DND-41 (cell line): ENCODE data around the gene IL36B.

Experiments
- ATAC-seq: fragments of 200-7000 bp; cut with Tn5 transposase; 3 replicates; pipeline ENCODE4 v1.9.1; 2021; ENCODE audit warnings: low read depth; ENCODE audit not compliant: insufficient read depth
- DNase-seq: peaks from one replicate; pipeline ENCODE4 v3.0.0-alpha.2; 2020
- H2AFZ ChIP-seq: 2 replicates; pipeline ENCODE4 v1.6.0; 2012; ENCODE audit warnings: low read depth, low read length
- H3K27ac ChIP-seq: 2 replicates; pipeline ENCODE4 v1.5.1; 2012; ENCODE audit warnings: low read length, inconsistent platforms
- H3K27me3 ChIP-seq: fragments of 200-600 bp; sonication (generic); 2 replicates; pipeline ENCODE4 v1.6.0; 2012; ENCODE audit warnings: low read length, mild to moderate bottlenecking, inconsistent platforms; ENCODE audit not compliant: insufficient read depth, poor library complexity
- H3K36me3 ChIP-seq: 2 replicates; pipeline ENCODE4 v1.5.1; 2012; ENCODE audit warnings: low read length, inconsistent platforms; ENCODE audit not compliant: insufficient read depth
- H3K4me1 ChIP-seq: 2 replicates; pipeline ENCODE4 v1.5.1; 2012; ENCODE audit warnings: mild to moderate bottlenecking, low read length; ENCODE audit not compliant: insufficient read depth
- H3K4me2 ChIP-seq: 2 replicates; pipeline ENCODE4 v1.6.0; 2012; ENCODE audit warnings: mild to moderate bottlenecking, moderate library complexity, low read length, inconsistent platforms; ENCODE audit not compliant: insufficient read depth
- H3K4me3 ChIP-seq, 2 experiments: fragments of 200-600 bp in 1 of 2; shearing (Covaris generic) in 1 of 2; 2 replicates each; pipeline ENCODE4 v1.5.1; 2012 to 2016; ENCODE audit warnings: inconsistent platforms in 2 of 2, low read length in 2 of 2, mild to moderate bottlenecking in 2 of 2, low read depth in 1 of 2, moderate library complexity in 1 of 2
- H3K79me2 ChIP-seq: 2 replicates; pipeline ENCODE4 v1.6.0; 2012; ENCODE audit warnings: low read length, inconsistent platforms; ENCODE audit not compliant: insufficient read depth
- H3K9ac ChIP-seq: 2 replicates; pipeline ENCODE4 v1.6.0; 2012; ENCODE audit warnings: low read depth, mild to moderate bottlenecking, inconsistent platforms, low read length, moderate library complexity
- H3K9me3 ChIP-seq: 2 replicates; pipeline ENCODE4 v1.5.1; 2012; ENCODE audit warnings: low read length, moderate library complexity, mild to moderate bottlenecking, inconsistent platforms; ENCODE audit not compliant: insufficient read depth, severe bottlenecking
- H4K20me1 ChIP-seq: 2 replicates; pipeline ENCODE4 v1.6.0; 2012; ENCODE audit warnings: low read length; ENCODE audit not compliant: insufficient read depth
- EZH2 ChIP-seq: IDR thresholded peaks from 3 replicates; pipeline ENCODE4 v1.6.1; 2012; ENCODE audit warnings: borderline replicate concordance, low read depth, mild to moderate bottlenecking, moderate library complexity, low read length, inconsistent platforms; ENCODE audit not compliant: severe bottlenecking
- TF ChIP-seq, protein P1 (sequence below): IDR thresholded peaks from 2 replicates; pipeline ENCODE4 v1.5.1; 2012; ENCODE audit warnings: borderline replicate concordance, low read length, moderate library complexity, mild to moderate bottlenecking; ENCODE audit not compliant: poor library complexity, severe bottlenecking; ENCODE audit errors: extremely low read depth

The IL36B gene

DNA sequence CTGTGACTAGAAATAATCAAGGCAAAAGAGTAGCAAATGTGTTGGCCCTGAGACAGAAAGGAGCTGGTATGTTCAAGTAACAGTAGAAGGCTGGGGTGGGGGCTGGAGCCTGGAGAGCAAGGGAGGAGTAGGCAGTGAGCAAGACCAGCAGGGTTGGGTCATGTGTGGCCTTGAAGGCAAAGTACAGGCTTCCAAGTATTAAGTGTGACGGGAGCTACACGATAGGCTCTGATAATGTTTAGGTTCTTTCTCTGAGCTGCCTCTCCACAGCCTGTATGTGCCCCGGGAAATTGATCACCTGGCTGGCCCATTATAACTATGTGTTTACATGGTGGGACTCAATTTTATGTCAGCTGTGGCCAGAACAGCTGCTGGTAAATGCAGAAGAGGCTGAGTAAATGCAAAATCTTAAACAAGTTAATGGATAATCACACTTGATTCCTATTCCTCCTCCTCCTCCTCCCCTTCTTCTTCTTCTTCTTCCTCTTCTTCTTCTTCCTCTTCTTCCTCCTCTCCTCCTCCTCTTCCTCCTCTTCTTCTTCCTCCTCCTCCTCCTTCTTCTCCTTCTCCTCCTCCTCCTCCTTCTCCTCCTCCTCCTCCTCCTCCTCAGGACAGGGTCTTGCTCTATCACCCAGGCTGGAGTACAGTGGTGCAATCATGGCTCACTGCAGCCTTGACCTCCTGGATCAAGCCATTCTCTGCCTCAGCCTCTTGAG, 24.4 kb upstream of the IL36B start:
- Histone ChIP-seq H3K79me2 (no peaks in the 10 kb centered on the region), H3K36me3 (no peaks in the 10 kb centered on the region), H3K27me3 (peaks cover 38% of the 10 kb centered on the region), H3K27ac (no peak overlapping the region), H4K20me1 (no peaks in the 10 kb centered on the region), H3K4me1 (no peaks in the 10 kb centered on the region), H2AFZ (no peak overlapping the region), H3K9me3 (no peaks in the 10 kb centered on the region), H3K4me3 (no peak overlapping the region), H3K4me2 (no peak overlapping the region), H3K9ac (no peak overlapping the region)
- no peak for DNase-seq
- ATAC-seq, result no peak
- TF ChIP-seq, protein P1, sequence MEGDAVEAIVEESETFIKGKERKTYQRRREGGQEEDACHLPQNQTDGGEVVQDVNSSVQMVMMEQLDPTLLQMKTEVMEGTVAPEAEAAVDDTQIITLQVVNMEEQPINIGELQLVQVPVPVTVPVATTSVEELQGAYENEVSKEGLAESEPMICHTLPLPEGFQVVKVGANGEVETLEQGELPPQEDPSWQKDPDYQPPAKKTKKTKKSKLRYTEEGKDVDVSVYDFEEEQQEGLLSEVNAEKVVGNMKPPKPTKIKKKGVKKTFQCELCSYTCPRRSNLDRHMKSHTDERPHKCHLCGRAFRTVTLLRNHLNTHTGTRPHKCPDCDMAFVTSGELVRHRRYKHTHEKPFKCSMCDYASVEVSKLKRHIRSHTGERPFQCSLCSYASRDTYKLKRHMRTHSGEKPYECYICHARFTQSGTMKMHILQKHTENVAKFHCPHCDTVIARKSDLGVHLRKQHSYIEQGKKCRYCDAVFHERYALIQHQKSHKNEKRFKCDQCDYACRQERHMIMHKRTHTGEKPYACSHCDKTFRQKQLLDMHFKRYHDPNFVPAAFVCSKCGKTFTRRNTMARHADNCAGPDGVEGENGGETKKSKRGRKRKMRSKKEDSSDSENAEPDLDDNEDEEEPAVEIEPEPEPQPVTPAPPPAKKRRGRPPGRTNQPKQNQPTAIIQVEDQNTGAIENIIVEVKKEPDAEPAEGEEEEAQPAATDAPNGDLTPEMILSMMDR, result no peak
- no peak for TF ChIP-seq EZH2

DNA sequence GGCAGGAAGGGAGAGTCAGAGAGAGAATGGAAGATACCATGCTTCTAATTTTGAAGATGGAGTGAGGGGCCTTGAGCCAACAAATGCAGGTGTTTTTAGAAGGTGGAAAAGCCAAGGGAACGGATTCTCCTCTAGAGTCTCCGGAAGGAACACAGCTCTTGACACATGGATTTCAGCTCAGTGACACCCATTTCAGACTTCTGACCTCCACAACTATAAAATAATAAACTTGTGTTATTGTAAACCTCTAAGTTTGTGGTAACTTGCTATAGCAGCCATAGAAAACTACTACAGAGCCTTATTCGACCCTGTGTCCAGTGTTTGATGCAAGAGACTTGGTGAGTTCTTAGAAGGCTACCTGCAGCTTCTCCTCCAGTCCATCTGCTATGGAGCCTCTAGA, 22.9 kb upstream of the IL36B start:
- Histone ChIP-seq H3K9me3 (no peaks in the 10 kb centered on the region), H3K4me1 (no peaks in the 10 kb centered on the region), H3K4me2 (no peak overlapping the region), H3K27me3 (peaks cover 29% of the 10 kb centered on the region), H3K36me3 (no peaks in the 10 kb centered on the region), H4K20me1 (no peaks in the 10 kb centered on the region), H3K27ac (no peak overlapping the region), H3K9ac (no peak overlapping the region), H2AFZ (no peak overlapping the region), H3K4me3 (no peak overlapping the region), H3K79me2 (no peaks in the 10 kb centered on the region)
- TF ChIP-seq, protein P1, result no peak
- no peak for TF ChIP-seq EZH2
- no peak for ATAC-seq
- no peak for DNase-seq

DNA sequence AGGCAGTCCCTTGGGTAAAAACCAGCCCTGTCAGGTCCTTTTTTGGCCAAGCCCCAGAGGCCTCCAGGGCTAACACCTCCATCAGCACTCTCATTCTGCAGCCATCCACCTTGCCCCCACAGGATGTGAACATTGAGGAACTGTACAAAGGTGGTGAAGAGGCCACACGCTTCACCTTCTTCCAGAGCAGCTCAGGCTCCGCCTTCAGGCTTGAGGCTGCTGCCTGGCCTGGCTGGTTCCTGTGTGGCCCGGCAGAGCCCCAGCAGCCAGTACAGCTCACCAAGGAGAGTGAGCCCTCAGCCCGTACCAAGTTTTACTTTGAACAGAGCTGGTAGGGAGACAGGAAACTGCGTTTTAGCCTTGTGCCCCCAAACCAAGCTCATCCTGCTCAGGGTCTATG, 22.4 kb upstream of the IL36B start:
- Histone ChIP-seq H3K79me2 (no peaks in the 10 kb centered on the region), H2AFZ (no peak overlapping the region), H3K4me2 (no peak overlapping the region), H3K36me3 (no peaks in the 10 kb centered on the region), H3K27me3 (peaks cover 26% of the 10 kb centered on the region), H3K9me3 (no peaks in the 10 kb centered on the region), H3K27ac (no peak overlapping the region), H3K4me3 (no peak overlapping the region), H3K4me1 (no peaks in the 10 kb centered on the region), H3K9ac (no peak overlapping the region), H4K20me1 (no peaks in the 10 kb centered on the region)
- DNase-seq, result no peak
- TF ChIP-seq, protein P1, result no peak
- no peak for TF ChIP-seq EZH2
- ATAC-seq, result peak; percentile 39; the same call in 1 of the 3 replicates
